Measurements from ENCODE around the gene EXOC1L.

EXOC1L gene

GRCh38 chr4:55865228-55865806 lies 45.7 kb downstream of the EXOC1L start:
- Histone ChIP-seq H3K27ac (peak overlapping the region; percentile 51 to 69), H3K4me3 (no peak overlapping the region)
- no peak for DNase-seq (ENCODE audit: low spot score)
- TF ChIP-seq CTCF (IDR thresholded peaks at IDR 0.05) = no peak

DNA sequence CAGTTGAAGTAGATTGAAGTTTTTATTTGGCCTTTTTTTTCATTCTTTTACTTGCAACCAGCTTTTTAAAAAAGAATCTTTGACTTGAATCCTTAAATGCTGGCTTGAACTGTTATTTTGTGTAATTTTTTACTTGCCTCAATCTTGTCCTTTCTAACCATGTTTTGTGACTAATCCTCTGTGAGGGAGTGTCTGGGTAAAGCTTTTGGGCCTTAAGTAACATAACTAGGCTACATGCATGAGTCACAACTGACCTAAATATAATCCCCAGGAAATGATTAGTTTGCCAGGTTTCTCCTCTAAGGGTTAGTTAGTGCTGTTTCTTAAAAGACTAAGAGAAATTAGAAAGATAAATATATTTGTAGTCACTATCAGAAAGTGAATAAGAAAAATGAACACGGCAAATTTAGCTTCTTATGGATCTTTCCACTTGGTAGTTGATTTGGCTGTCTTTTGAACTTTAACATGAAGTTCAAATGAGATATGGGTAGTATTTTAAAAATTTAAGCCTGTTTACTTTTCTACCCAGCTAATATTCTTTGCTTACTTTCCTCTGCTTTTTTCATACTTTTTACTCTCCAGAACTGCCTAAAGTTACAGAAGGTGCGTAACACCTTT lies 46.8 kb downstream of the EXOC1L start:
- TF ChIP-seq CTCF (IDR thresholded peaks at IDR 0.05) = no peak
- no peak overlapping the region for H3K4me3 ChIP-seq
- DNase-seq (ENCODE audit: low spot score) = no peak
- peak overlapping the region; percentile 51 to 69 for H3K27ac ChIP-seq

DNA sequence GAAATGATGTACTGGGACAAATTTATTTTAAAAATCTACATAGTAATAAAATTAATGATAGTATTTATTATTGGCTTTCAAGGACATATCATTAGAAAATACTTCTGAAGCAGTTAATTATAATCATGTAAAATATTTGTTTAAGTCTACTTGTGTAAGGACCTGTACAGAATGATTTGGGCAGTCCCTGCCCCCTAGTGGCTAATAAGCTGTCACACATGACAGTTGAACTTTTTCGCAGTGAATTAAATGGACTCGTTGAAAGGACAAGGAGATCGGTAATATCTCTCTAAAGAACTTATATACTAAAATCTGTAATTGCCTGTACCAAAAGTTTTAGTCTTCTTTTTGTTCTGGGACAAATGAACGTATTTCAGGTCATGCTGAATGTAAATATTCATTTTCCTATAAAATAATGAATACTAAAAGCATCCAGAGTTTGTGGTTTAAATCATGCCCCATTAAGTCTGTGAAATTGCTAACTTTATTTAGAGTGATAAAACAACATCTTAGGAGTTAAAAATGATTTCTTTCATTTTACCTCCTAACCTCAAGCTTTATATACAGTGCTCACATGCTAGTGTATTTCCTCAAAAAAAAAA lies 47.5 kb downstream of the EXOC1L start:
- peak; percentile 34 for TF ChIP-seq CTCF (IDR thresholded peaks at IDR 0.05)
- Histone ChIP-seq H3K27ac (peak overlapping the region in 1 of 2 donors; percentile 40), H3K4me3 (no peak overlapping the region)
- no peak for DNase-seq (ENCODE audit: low spot score)

- no peak for DNase-seq (ENCODE audit: low spot score)
- TF ChIP-seq CTCF (IDR thresholded peaks at IDR 0.05) = no peak
- Histone ChIP-seq H3K27ac (no peak overlapping the region), H3K4me3 (no peak overlapping the region)
Measured at GRCh38 chr4:55868581-55869090, 49.0 kb downstream of the EXOC1L start.

GRCh38 chr4:55871299-55871800 lies 51.8 kb downstream of the EXOC1L start:
- TF ChIP-seq CTCF (IDR thresholded peaks at IDR 0.05) = no peak
- no peak for DNase-seq (ENCODE audit: low spot score)
- Histone ChIP-seq H3K27ac (no peak overlapping the region), H3K4me3 (no peak overlapping the region)

- Histone ChIP-seq H3K27ac (no peak overlapping the region), H3K4me3 (no peak overlapping the region)
- no peak for DNase-seq (ENCODE audit: low spot score)
- TF ChIP-seq CTCF (IDR thresholded peaks at IDR 0.05) = no peak
Measured at GRCh38 chr4:55874831-55875230, 55.2 kb downstream of the EXOC1L start.
